H1 (cell line): Measurements from ENCODE around the gene ADIPOR2. TPM values are rescaled to one million over a fixed set of nuclear protein-coding genes. Genes with fewer than 3 reads are reported as not detected.

Source experiments
- CTCF ChIA-PET: fragments of 300-600 bp; sonication (Branson Sonifier 250); formaldehyde crosslinking; loops from one replicate; lab custom pipeline; 2021; ENCODE audit not compliant: partially characterized antibody; lab: Charles Lee
- POLR2A ChIA-PET: fragments of 300-600 bp; sonication (Branson Sonifier 250); formaldehyde crosslinking; loops from one replicate; lab custom pipeline; 2021; ENCODE audit warnings: inconsistent platforms; ENCODE audit not compliant: partially characterized antibody; lab: Charles Lee
- DNase-seq, 2 experiments: peaks; one replicate each; pipeline versions ENCODE4 v3.0.0 to v3.0.0-alpha.2; 2010 to 2022; ENCODE audit warnings: low spot score in 2 of 2, low read depth in 1 of 2, mixed read lengths in 1 of 2
- FAIRE-seq: peaks from 2 replicates; lab custom pipeline; 2011; peaks lifted over from hg19 to GRCh38; lab: Jason Lieb, UNC
- H2AFZ ChIP-seq: 2 replicates; pipeline ENCODE4 v1.8.1; 2012; ENCODE audit warnings: low read length, inconsistent platforms
- H2AK5ac ChIP-seq: 2 replicates; pipeline ENCODE4 v1.6.1; 2013; ENCODE audit warnings: low read depth, low read length
- H2BK120ac ChIP-seq: replicated peaks from 2 replicates; pipeline ENCODE3; 2013; ENCODE audit warnings: low read depth, low read length, inconsistent platforms
- H2BK12ac ChIP-seq: 2 replicates; pipeline ENCODE4 v1.6.1; 2013; ENCODE audit warnings: low read depth, low read length
- H2BK15ac ChIP-seq: 2 replicates; pipeline ENCODE4 v1.6.1; 2013; ENCODE audit warnings: low read length
- H2BK20ac ChIP-seq: 2 replicates; pipeline ENCODE4 v1.6.1; 2013; ENCODE audit warnings: low read length
- H2BK5ac ChIP-seq: 2 replicates; pipeline ENCODE4 v1.6.1; 2013; ENCODE audit warnings: low read depth, low read length
- H3K14ac ChIP-seq: 2 replicates; pipeline ENCODE4 v1.6.1; 2013; ENCODE audit warnings: inconsistent platforms; ENCODE audit not compliant: insufficient read length
- H3K18ac ChIP-seq: 2 replicates; pipeline ENCODE4 v1.6.1; 2013; ENCODE audit warnings: low read length; ENCODE audit errors: extremely low read depth
- H3K23ac ChIP-seq: 2 replicates; pipeline ENCODE4 v1.6.1; 2013; ENCODE audit warnings: inconsistent platforms; ENCODE audit not compliant: insufficient read length
- H3K23me2 ChIP-seq: 2 replicates; pipeline ENCODE4 v1.6.1; 2013; ENCODE audit warnings: low read depth, low read length
- H3K27ac ChIP-seq: 2 replicates; pipeline ENCODE4 v1.6.1; 2011; ENCODE audit warnings: low read depth, low read length, inconsistent platforms
- H3K27me3 ChIP-seq, 4 experiments: replicated peaks in 1 of 4; 1 replicate in 1 of 4; 2 replicates in 3 of 4; pipeline versions ENCODE4 v1.6.1 to v1.8.1; 2011 to 2013; ENCODE audit warnings: low read length in 3 of 4, mild to moderate bottlenecking in 3 of 4, inconsistent platforms in 2 of 4, mixed read lengths in 2 of 4, moderate library complexity in 1 of 4; ENCODE audit not compliant: control insufficient read depth in 3 of 4, insufficient read depth in 3 of 4; ENCODE audit errors: extremely low read depth in 1 of 4
- H3K36me3 ChIP-seq, 4 experiments: 2 replicates each; pipeline versions ENCODE4 v1.6.1 to v1.8.1; 2011 to 2013; ENCODE audit warnings: mild to moderate bottlenecking in 4 of 4, low read length in 3 of 4, moderate library complexity in 2 of 4, control low read depth in 1 of 4, inconsistent platforms in 1 of 4; ENCODE audit not compliant: insufficient read depth in 4 of 4, control insufficient read depth in 2 of 4
- H3K4ac ChIP-seq: replicated peaks from 2 replicates; pipeline ENCODE3; 2013; ENCODE audit warnings: low read length, low read depth, mixed read lengths, inconsistent platforms; ENCODE audit not compliant: insufficient read length
- H3K4me1 ChIP-seq, 4 experiments: replicated peaks in 1 of 4; 1 replicate in 1 of 4; 2 replicates in 3 of 4; pipeline versions ENCODE4 v1.6.1 to v1.8.1; 2011 to 2013; ENCODE audit warnings: low read length in 3 of 4, inconsistent platforms in 2 of 4, mixed read lengths in 1 of 4; ENCODE audit not compliant: insufficient read depth in 4 of 4, control insufficient read depth in 3 of 4
- H3K4me2 ChIP-seq, 2 experiments: 2 replicates each; pipeline versions ENCODE4 v1.6.1 to v1.8.1; 2011 to 2013; ENCODE audit warnings: low read depth in 2 of 2, low read length in 2 of 2, control low read depth in 1 of 2, inconsistent platforms in 1 of 2, mild to moderate bottlenecking in 1 of 2; ENCODE audit not compliant: insufficient read depth in 1 of 2
- H3K4me3 ChIP-seq, 4 experiments: fragments of 200-600, 300-600 bp in 1 of 4; sonication (generic), shearing (Covaris generic), sonication (Bioruptor Twin) in 1 of 4; 2 replicates each; pipeline versions ENCODE4 v1.5.1 to v1.8.1; 2011 to 2016; ENCODE audit warnings: low read length in 4 of 4, low read depth in 3 of 4, control low read depth in 2 of 4, inconsistent platforms in 2 of 4, mild to moderate bottlenecking in 2 of 4, mixed read lengths in 1 of 4, moderate library complexity in 1 of 4; ENCODE audit not compliant: insufficient read depth in 2 of 4; ENCODE audit errors: extremely low read depth in 1 of 4
- H3K56ac ChIP-seq: replicated peaks from 2 replicates; pipeline ENCODE3; 2013; ENCODE audit warnings: low read depth, mild to moderate bottlenecking, mixed read lengths, low read length, inconsistent platforms; ENCODE audit not compliant: insufficient read length
- H3K79me1 ChIP-seq: 2 replicates; pipeline ENCODE4 v1.6.1; 2013; ENCODE audit warnings: low read depth, low read length, control low read depth
- H3K79me2 ChIP-seq, 2 experiments: 2 replicates each; pipeline versions ENCODE4 v1.6.1 to v1.8.1; 2012 to 2013; ENCODE audit warnings: low read length in 2 of 2, mild to moderate bottlenecking in 2 of 2, inconsistent platforms in 1 of 2; ENCODE audit not compliant: insufficient read depth in 2 of 2, control insufficient read depth in 1 of 2
- H3K9ac ChIP-seq, 4 experiments: replicated peaks in 1 of 4; 1 replicate in 1 of 4; 2 replicates in 3 of 4; pipeline versions ENCODE4 v1.6.1 to v1.8.1; 2011 to 2013; ENCODE audit warnings: low read depth in 3 of 4, low read length in 3 of 4, control low read depth in 2 of 4, mild to moderate bottlenecking in 2 of 4, moderate library complexity in 2 of 4, inconsistent platforms in 1 of 4; ENCODE audit errors: extremely low read depth in 1 of 4
- H3K9me3 ChIP-seq, 2 experiments: 2 replicates each; pipeline versions ENCODE4 v1.6.1 to v1.8.1; 2012 to 2013; ENCODE audit warnings: mild to moderate bottlenecking in 2 of 2, moderate library complexity in 2 of 2, control low read depth in 1 of 2, inconsistent platforms in 1 of 2, low read depth in 1 of 2, low read length in 1 of 2, mixed read lengths in 1 of 2; ENCODE audit not compliant: insufficient read depth in 2 of 2
- H4K20me1 ChIP-seq, 2 experiments: replicated peaks in 1 of 2; 2 replicates each; pipeline versions ENCODE3 to v1.8.1; 2011 to 2013; ENCODE audit warnings: inconsistent platforms in 2 of 2, low read length in 2 of 2, mild to moderate bottlenecking in 1 of 2; ENCODE audit not compliant: insufficient read depth in 2 of 2, control insufficient read depth in 1 of 2
- H4K5ac ChIP-seq: 2 replicates; pipeline ENCODE4 v1.6.1; 2013; ENCODE audit warnings: low read length, low read depth, mixed read lengths, inconsistent platforms; ENCODE audit not compliant: insufficient read length
- H4K8ac ChIP-seq: 2 replicates; pipeline ENCODE4 v1.8.0; 2013; ENCODE audit warnings: mild to moderate bottlenecking, moderate library complexity, low read length, inconsistent platforms; ENCODE audit not compliant: insufficient read depth; ENCODE audit errors: extremely low read depth
- H4K91ac ChIP-seq: replicated peaks from 2 replicates; pipeline ENCODE3; 2013; ENCODE audit warnings: low read length, mixed read lengths, inconsistent platforms; ENCODE audit not compliant: insufficient read length
- CBX8 ChIP-seq: fragments of 300-800, 300-1000 bp; sonication (generic); IDR thresholded peaks from 2 replicates; pipeline ENCODE4 v1.7.1; 2016; ENCODE audit warnings: low read depth, low read length, borderline replicate concordance
- EP300 ChIP-seq, 2 experiments: IDR thresholded peaks; 1 replicate in 1 of 2; 2 replicates in 1 of 2; pipeline ENCODE4 v1.6.1; 2011 to 2012; ENCODE audit warnings: low read depth in 2 of 2, low read length in 2 of 2, mild to moderate bottlenecking in 2 of 2, borderline replicate concordance in 1 of 2, inconsistent platforms in 1 of 2, moderate library complexity in 1 of 2
- EZH2 ChIP-seq: fragments of 200-600 bp; sonication (generic); IDR thresholded peaks from 2 replicates; pipeline ENCODE4 v1.7.1; 2012; ENCODE audit warnings: low read depth, mild to moderate bottlenecking, moderate library complexity, low read length, inconsistent platforms; ENCODE audit not compliant: severe bottlenecking
- JUN ChIP-seq: IDR thresholded peaks from 2 replicates; pipeline ENCODE4 v1.6.1; 2011; ENCODE audit warnings: low read depth, mild to moderate bottlenecking, improper control_type of control experiment, low read length
- JUND ChIP-seq: IDR thresholded peaks from 2 replicates; pipeline ENCODE4 v1.6.1; 2011; ENCODE audit warnings: mild to moderate bottlenecking, improper control_type of control experiment, low read length
- POLR2AphosphoS5 ChIP-seq: IDR thresholded peaks from 2 replicates; pipeline ENCODE4 v1.6.1; 2011; ENCODE audit warnings: low read depth, low read length
- POU5F1 ChIP-seq: IDR thresholded peaks from 2 replicates; pipeline ENCODE4 v1.6.1; 2011; ENCODE audit warnings: low read depth, mild to moderate bottlenecking, low read length, moderate library complexity
- WGBS, 2 experiments: shearing (Covaris generic) in 1 of 2; methylation state at CpG; one replicate each; pipeline versions ENCODE4 v1.1.6 to v1.1.7; 2013 to 2015; ENCODE audit warnings: low lambda C conversion rate in 2 of 2, mixed read lengths in 2 of 2, inconsistent platforms in 1 of 2, low coverage in 1 of 2, missing lambda C conversion rate in 1 of 2; ENCODE audit not compliant: insufficient replicate concordance in 2 of 2, insufficient coverage in 1 of 2, insufficient read length in 1 of 2; ENCODE audit errors: extremely low coverage in 1 of 2, missing lambda C conversion rate in 1 of 2; 5-methylcytosine and 5-hydroxymethylcytosine counted together
- polyA plus RNA-seq, 7 experiments: library from polyadenylated mRNA; depleted of rRNA in 3 of 7; stranded (reverse) in 5 of 7; unstranded in 2 of 7; fragments of >200 nt in 5 of 7; fragments of 200-250 nt in 2 of 7; gene quantifications; 1 replicate in 5 of 7; 2 replicates in 1 of 7; 4 replicates in 1 of 7; pipeline versions ENCODE4 v1.2.1 to v1.2.3, GENCODE V29; 2011 to 2013; ENCODE audit warnings: missing spikeins in 2 of 7, mixed read lengths in 2 of 7
- total RNA-seq: library from RNA; stranded (reverse); fragmentation: NEBNext Ultra II Directional; extraction: Animal tissue kit (Norgen Biotek cat#: 25700); gene quantifications from 2 replicates; pipeline ENCODE4 v1.2.1, GENCODE V29; 2021
- TF ChIP-seq, protein P1 (sequence below), 3 experiments: IDR thresholded peaks; 1 replicate in 2 of 3; 2 replicates in 1 of 3; pipeline versions ENCODE4 v1.5.1 to v1.6.1; 2011; ENCODE audit warnings: low read length in 3 of 3, mild to moderate bottlenecking in 3 of 3, inconsistent platforms in 2 of 3, low read depth in 1 of 3, moderate library complexity in 1 of 3; ENCODE audit not compliant: insufficient read depth in 1 of 3; ENCODE audit errors: control extremely low read depth in 1 of 3

Gene ADIPOR2
- total and polyA plus RNA-seq, 2 of the 8 experiments (the other 6 are each of a cell fraction or from before 2014, with no cell fraction given): 17.5 to 50.8 TPM

DNA sequence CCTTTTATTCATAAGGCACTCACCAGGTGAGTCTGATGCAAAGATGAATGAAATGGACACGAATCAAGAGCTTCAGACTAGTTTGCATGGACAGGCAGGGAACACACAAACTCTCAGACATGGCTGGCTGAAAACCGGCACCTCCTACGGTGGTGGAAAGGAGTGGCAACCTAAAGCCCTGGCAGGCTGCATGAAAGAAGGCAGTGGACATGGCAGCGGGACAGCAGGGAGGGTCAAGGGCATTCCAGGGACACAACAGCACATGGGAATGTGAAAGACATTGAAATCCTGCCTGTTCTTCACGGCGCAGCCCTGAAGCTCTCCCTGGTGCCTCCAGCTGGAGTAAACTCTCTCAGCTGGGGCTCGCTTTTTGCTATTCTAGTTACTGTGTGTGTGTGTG, 112.9 kb downstream of the ADIPOR2 start:
- Histone ChIP-seq H3K23ac (no peak overlapping the region), H2BK12ac (peak overlapping the region; percentile 18; the same call in 1 of the 2 replicates), H2BK120ac (no peak overlapping the region), H2BK20ac (no peak overlapping the region), H4K5ac (no peak overlapping the region), H2AK5ac (no peak overlapping the region), H3K79me1 (no peaks in the 10 kb centered on the region), H3K4ac (no peak overlapping the region), H3K27me3 (no peaks in the 10 kb centered on the region), H2BK5ac (no peak overlapping the region), H4K91ac (no peak overlapping the region), H2BK15ac (no peak overlapping the region), H3K23me2 (no peaks in the 10 kb centered on the region), H3K9me3 (no peaks in the 10 kb centered on the region), H3K4me1 (peaks cover 0 to 4% (median 0%) of the 10 kb centered on the region in 4 experiments; a peak in 2 of 7 replicates), H4K8ac (0 out of 2 replicates have a peak overlapping the region, but pooled peaks have one; percentile 54), H3K79me2 (no peaks in the 10 kb centered on the region), H3K14ac (no peak overlapping the region), H3K9ac (no peak overlapping the region), H3K27ac (no peak overlapping the region), H3K4me2 (no peak overlapping the region), H2AFZ (no peak overlapping the region), H3K4me3 (no peak overlapping the region), H3K18ac (no peak overlapping the region), H3K36me3 (no peaks in the 10 kb centered on the region), H3K56ac (no peak overlapping the region), H4K20me1 (no peaks in the 10 kb centered on the region)
- ChIA-PET CTCF (interaction anchor here (1.0 to 1.4 kb wide), 4 partner anchors 13 to 136 kb away, joined by 3 to 7 read pairs (median 4); no protein-coding TSS in a partner anchor), POLR2A (no interaction called here)
- no peak for DNase-seq
- no peak for FAIRE-seq
- TF ChIP-seq POLR2AphosphoS5 (no peak), POU5F1 (no peak), JUN (no peak), EP300 (IDR thresholded peaks at IDR 0.05; ENCODE audit: borderline replicate concordance in 1 of 2, low read depth in 2 of 2, low read length in 2 of 2) (no peak), EZH2 (no peak), CBX8 (no peak), JUND (no peak)
- TF ChIP-seq, protein P1, sequence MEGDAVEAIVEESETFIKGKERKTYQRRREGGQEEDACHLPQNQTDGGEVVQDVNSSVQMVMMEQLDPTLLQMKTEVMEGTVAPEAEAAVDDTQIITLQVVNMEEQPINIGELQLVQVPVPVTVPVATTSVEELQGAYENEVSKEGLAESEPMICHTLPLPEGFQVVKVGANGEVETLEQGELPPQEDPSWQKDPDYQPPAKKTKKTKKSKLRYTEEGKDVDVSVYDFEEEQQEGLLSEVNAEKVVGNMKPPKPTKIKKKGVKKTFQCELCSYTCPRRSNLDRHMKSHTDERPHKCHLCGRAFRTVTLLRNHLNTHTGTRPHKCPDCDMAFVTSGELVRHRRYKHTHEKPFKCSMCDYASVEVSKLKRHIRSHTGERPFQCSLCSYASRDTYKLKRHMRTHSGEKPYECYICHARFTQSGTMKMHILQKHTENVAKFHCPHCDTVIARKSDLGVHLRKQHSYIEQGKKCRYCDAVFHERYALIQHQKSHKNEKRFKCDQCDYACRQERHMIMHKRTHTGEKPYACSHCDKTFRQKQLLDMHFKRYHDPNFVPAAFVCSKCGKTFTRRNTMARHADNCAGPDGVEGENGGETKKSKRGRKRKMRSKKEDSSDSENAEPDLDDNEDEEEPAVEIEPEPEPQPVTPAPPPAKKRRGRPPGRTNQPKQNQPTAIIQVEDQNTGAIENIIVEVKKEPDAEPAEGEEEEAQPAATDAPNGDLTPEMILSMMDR (IDR thresholded peaks at IDR 0.05; ENCODE audit: control extremely low read depth in 1 of 3, insufficient read depth in 1 of 3, low read depth in 1 of 3, low read length in 3 of 3): no peak
- 83% methylated on average over 7 of the region's 7 CpGs; no CpG with 5 or more reads in 1 of the 2 experiments for WGBS, 2 experiments
